GM10266 (cell line): ENCODE results near the gene AQP4.

Experiments used
- DNase-seq: peaks from one replicate; pipeline ENCODE4 v3.0.0; 2012; ENCODE audit errors: extremely low spot score
- TF ChIP-seq, protein P1 (sequence below): IDR thresholded peaks from 2 replicates; pipeline ENCODE4 v1.5.1; 2012; ENCODE audit warnings: mild to moderate bottlenecking, low read depth; ENCODE audit not compliant: control insufficient read depth, insufficient read depth; ENCODE audit errors: missing control alignments

The AQP4 gene, protein sequence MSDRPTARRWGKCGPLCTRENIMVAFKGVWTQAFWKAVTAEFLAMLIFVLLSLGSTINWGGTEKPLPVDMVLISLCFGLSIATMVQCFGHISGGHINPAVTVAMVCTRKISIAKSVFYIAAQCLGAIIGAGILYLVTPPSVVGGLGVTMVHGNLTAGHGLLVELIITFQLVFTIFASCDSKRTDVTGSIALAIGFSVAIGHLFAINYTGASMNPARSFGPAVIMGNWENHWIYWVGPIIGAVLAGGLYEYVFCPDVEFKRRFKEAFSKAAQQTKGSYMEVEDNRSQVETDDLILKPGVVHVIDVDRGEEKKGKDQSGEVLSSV

GRCh38 chr18:26865557-26865956 is at the start of gene AQP4:
Gene AQP4, minus strand, starts transcription at chr18:26865707. Its CDS starts 18 bp downstream, at chr18:26865689.
- TF ChIP-seq, protein P1, sequence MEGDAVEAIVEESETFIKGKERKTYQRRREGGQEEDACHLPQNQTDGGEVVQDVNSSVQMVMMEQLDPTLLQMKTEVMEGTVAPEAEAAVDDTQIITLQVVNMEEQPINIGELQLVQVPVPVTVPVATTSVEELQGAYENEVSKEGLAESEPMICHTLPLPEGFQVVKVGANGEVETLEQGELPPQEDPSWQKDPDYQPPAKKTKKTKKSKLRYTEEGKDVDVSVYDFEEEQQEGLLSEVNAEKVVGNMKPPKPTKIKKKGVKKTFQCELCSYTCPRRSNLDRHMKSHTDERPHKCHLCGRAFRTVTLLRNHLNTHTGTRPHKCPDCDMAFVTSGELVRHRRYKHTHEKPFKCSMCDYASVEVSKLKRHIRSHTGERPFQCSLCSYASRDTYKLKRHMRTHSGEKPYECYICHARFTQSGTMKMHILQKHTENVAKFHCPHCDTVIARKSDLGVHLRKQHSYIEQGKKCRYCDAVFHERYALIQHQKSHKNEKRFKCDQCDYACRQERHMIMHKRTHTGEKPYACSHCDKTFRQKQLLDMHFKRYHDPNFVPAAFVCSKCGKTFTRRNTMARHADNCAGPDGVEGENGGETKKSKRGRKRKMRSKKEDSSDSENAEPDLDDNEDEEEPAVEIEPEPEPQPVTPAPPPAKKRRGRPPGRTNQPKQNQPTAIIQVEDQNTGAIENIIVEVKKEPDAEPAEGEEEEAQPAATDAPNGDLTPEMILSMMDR: no peak
- DNase-seq: no peak

DNA sequence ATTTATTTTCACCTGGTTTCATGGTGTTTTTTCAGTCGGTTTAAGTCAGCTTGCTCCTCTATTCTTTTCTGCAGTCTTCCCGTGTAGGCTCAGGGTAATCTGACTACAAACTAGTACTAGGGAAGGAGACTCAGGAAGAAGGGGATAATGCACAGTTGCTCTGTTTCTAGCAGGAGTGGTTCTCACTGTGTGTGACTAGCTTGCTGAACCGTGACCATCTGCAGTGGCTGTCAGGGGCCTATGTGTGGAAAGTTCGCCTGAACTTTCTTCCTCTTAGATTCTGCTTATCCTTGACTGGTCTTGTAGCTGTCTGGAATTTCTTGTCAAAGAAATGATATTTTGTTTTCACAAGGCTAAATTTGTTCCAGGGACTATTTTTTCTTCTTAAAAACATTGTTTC is 46.3 kb upstream of the AQP4 start:
- no peak for DNase-seq
- TF ChIP-seq, protein P1: no peak

DNA sequence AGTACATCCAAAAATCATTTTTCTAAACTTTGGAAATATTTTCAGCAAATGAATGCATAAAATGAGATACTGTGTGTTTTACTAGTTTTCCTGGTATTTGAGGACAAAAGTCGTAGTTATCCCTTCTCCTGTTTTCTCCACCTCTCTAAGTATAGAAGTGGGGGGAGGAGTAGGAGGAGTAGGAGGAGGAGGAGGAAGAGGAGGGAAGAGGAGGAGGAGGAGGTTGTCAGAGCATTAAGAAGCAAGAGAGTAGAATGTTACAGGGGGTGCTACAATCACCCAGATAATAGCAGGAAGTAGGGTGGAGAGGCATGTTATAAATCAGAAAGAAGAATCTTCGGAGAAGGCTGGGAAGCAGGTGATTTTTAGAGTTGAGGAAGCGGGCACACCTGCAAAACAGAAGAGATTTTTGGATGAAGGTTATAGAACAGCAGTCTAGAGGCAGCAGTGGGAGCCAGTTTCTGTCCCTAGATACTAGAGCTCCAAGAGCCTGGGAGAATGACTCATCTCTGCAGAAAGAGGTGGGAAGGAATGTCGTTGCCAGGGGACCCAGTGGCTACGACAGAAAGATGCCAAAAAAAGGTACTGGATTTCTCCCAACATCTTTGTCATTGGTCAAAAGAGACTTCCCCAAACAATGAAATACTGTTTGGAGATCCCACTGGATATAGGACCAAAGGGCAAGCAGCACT is 44.2 kb upstream of the AQP4 start:
- no peak for DNase-seq
- TF ChIP-seq, protein P1: no peak

- TF ChIP-seq, protein P1: no peak
- no peak for DNase-seq
Measured at GRCh38 chr18:26908906-26909305, 43.4 kb upstream of the AQP4 start.

GRCh38 chr18:26902291-26902690 is 36.8 kb upstream of the AQP4 start:
- no peak for DNase-seq
- TF ChIP-seq, protein P1: no peak

DNA sequence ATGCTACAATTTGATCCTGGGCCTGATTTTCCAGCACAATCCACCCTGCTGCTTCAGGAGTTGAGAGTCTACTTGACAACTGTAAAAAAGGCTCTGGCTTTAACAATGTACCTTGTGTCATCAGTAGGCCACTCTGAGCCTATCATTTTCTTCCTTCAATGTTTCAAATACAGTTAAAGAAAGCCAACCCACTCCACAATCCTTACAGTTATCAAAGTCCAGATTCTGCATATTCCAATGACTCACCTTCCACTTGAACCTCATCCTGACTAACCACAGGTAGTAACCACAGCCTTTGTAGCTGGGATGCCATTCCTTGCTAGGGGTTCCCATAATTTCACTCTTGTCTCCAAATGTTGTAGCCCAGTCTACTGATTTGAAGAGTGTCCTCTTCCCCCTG is 35.5 kb upstream of the AQP4 start:
- TF ChIP-seq, protein P1: no peak
- no peak for DNase-seq

DNA sequence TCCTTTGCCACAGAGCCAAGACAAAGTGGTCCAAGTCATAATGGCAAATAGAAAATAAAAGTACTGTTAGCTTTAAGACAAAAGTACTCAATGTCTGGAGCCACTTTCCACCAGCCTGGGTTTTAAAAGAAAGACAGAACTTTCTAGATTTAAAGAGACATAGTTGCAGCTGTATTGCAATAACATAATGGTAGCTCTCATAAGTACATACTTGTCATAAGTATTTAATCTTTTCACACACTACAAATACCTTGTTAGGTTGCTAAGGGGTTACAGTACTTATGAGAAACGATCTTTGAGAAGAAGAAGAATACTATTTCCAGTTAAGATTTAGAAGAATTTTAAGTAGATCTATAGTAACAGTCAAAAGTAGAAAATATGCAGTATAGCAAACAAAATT is 28.9 kb upstream of the AQP4 start:
- DNase-seq: no peak
- TF ChIP-seq, protein P1: no peak
